ENCODE results near the gene TGFB3.

- TF ChIP-seq POLR2A (IDR thresholded peaks at IDR 0.05; ENCODE audit: low read depth, low read length) (no peak), TAF1 (IDR thresholded peaks at IDR 0.05; ENCODE audit: borderline replicate concordance, low read depth, low read length) (no peak), POLR2AphosphoS5 (IDR thresholded peaks at IDR 0.05; ENCODE audit: low read depth, low read length) (no peak)
Observed at GRCh38 chr14:75971509-75971908, 10.3 kb downstream of the TGFB3 start.
